Mucosa of descending colon (tissue), 3 donors: ENCODE results near the gene TEX29. TPM values are rescaled to one million over a fixed set of nuclear protein-coding genes. Genes with fewer than 3 reads are reported as not detected.

Experiments used
- ATAC-seq: fragments of 200-7000 bp; cut with Tn5 transposase; one replicate; pipeline ENCODE4 v1.9.1; 2020; ENCODE audit warnings: mild to moderate bottlenecking, moderate library complexity
- DNase-seq, 3 donors: peaks; one replicate each; pipeline ENCODE4 v3.0.0-alpha.2; 2020
- H3K36me3 ChIP-seq: fragments of 200-600 bp; one replicate; pipeline ENCODE4 v1.8.0; 2021; ENCODE audit warnings: low read depth, mild to moderate bottlenecking
- H3K4me1 ChIP-seq: fragments of 200-600 bp; one replicate; pipeline ENCODE4 v1.8.0; 2021; ENCODE audit warnings: low read depth, mild to moderate bottlenecking
- H3K4me3 ChIP-seq: fragments of 200-600 bp; one replicate; pipeline ENCODE4 v1.8.0; 2021; ENCODE audit warnings: mild to moderate bottlenecking
- H3K9me3 ChIP-seq: fragments of 200-600 bp; one replicate; pipeline ENCODE4 v1.8.0; 2021; ENCODE audit warnings: mild to moderate bottlenecking
- intact Hi-C, 2 donors: fragments of 100-400 bp; cut with DNase I in 1 of 2; cut with micrococcal nuclease in 1 of 2; formaldehyde crosslinking; loops; one replicate each; pipeline versions ENCODE4 v1.11.0 to v1.11.1; 2022; cut with DNase I, micrococcal nuclease
- long read RNA-seq, 2 donors: library from polyadenylated mRNA; unstranded; transcript quantifications; one replicate each; pipeline ENCODE4 v2.0.0, GENCODE V29; 2019 to 2021
- total RNA-seq, 3 donors: library from RNA; stranded (reverse); fragmentation: NEBNext Ultra II Directional in 2 of 3; extraction: Animal tissue kit (Norgen Biotek cat#: 25700) in 2 of 3; gene quantifications; one replicate each; pipeline versions ENCODE4 v1.2.1 to v1.2.4, GENCODE V29; 2021 to 2023
- TF ChIP-seq, protein P1 (sequence below): fragments of 200-600 bp; IDR thresholded peaks from one replicate; pipeline ENCODE4 v1.8.0; 2022; ENCODE audit warnings: antibody characterized with exemption, mild to moderate bottlenecking
- donor health status: DM: no; HTN: no; CAD: no; lungs with moderate emphysema.
- donor health status: DM: no; HTN: no; CAD: no.
- donor health status: DM: no; HTN: yes; CAD: no.

Gene TEX29
- total RNA-seq = under 1 TPM in 2 of 3 donors, not detected in 1; 0.55 to 0.63 TPM
- long read RNA-seq, donor 1 = 0 reads
- long read RNA-seq, donor 2 = 0 reads

DNA sequence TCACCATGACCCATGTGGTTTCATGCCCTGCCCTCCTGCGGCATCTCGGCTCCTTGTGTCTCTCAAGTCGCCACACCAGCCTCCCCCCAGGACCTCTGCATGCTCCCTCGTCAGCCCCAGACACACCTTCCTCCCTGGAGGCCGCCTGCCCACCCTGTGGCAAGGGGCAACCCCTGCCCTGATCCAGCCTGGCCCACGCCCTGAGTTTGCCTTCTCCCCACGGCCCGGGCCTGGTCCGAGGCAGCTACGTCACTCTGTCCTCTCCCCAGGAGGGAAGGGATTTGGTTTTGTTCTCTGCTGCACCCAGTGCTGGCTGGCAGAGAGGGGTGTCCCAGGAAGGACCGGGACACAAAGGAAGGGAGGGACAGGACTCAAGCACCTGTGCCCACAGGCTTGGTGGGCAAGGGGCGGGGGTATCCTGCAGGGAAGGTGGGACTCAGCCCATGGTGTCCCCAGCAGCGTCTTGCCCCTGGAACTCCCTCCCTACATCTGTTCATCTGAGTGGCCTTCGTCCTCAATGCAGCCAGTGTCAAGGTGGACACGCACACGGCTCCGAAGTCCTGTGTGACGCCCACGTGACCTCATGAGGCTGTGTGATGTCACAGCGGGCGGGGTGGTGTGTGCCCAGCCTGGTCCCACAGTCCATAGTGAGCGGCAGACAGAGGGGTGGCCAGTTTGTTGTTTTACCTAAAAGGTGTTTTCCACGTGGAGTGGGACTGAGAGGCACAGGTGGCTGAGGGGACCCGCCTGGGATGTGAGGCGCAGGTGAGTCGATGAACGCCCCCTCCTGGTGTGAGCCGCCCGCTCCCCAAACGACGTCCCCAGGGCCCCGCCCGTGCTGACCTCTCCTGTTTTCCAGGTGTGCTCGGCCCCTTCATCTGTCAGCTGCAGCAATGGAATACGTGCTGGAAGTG, at the start of gene TEX29:
TEX29 (plus strand) TSS at position 645 of the 914 bp plus-strand sequence; CDS start at position 894, 249 bp downstream.
- TF ChIP-seq, protein P1, sequence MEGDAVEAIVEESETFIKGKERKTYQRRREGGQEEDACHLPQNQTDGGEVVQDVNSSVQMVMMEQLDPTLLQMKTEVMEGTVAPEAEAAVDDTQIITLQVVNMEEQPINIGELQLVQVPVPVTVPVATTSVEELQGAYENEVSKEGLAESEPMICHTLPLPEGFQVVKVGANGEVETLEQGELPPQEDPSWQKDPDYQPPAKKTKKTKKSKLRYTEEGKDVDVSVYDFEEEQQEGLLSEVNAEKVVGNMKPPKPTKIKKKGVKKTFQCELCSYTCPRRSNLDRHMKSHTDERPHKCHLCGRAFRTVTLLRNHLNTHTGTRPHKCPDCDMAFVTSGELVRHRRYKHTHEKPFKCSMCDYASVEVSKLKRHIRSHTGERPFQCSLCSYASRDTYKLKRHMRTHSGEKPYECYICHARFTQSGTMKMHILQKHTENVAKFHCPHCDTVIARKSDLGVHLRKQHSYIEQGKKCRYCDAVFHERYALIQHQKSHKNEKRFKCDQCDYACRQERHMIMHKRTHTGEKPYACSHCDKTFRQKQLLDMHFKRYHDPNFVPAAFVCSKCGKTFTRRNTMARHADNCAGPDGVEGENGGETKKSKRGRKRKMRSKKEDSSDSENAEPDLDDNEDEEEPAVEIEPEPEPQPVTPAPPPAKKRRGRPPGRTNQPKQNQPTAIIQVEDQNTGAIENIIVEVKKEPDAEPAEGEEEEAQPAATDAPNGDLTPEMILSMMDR = no peak
- no peak within 1 kb of the TSS for H3K4me3 ChIP-seq

DNA sequence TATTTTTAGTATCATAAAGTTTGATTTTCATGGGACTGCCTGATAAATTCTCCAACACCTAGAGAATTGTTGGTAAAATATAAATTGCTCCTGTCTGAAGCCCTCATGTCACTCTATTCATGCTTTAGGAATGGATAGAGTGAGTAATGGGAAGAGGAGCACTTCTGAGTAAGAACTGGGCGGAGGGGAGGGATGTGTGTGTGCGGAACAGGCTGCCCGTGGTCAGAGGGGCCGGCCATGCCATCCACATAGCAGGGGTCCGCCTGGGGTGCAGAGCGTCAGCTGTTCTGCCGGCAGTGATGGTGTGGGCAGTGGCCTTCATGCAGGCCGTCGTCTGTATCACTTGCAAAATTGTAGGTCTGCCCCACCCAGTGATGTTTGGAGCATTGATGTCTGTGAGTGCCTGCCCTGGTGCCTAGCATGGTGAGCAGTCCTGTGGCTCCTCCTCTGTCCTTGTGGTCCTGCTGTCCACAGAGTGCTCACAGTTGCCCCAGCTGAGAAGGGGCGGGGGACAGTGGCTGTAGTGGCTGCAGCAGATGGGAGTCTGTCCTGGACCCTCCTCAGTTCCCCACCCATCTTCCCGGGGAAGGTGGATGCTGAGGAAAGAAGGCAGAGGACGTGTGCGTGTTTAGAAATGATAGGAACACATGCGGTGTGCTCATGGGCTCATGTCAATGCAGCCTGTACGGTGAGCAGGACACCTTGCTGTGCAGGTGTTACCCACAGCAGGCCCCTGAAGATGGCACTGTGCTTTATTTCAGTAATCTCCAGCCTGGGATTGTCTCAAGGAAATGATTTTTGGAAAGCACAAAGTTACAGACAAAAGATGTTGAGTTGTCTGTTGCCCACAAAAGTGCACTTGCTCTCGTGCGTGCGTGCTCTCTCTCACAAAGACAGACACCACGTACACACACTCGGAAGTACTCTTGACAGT, 49.4 kb upstream of the TEX29 start:
- intact Hi-C loops = no loop called here
- no peak overlapping the region for H3K4me3 ChIP-seq
- DNase-seq = no peak
- H3K9me3 ChIP-seq = no peaks in the 10 kb centered on the region
- H3K36me3 ChIP-seq = peaks cover 5% of the 10 kb centered on the region
- TF ChIP-seq, protein P1 = no peak
- H3K4me1 ChIP-seq = no peaks in the 10 kb centered on the region
- ATAC-seq = no peak

More for the DNA sequence above, at the start of gene TEX29:
- DNase-seq (no peak), ATAC-seq (no peak)
- Histone ChIP-seq H3K4me1 (no peaks in the 10 kb centered on the region), H3K9me3 (no peaks in the 10 kb centered on the region), H3K36me3 (no peaks in the 10 kb centered on the region)
- intact Hi-C loops = no loop called here

DNA sequence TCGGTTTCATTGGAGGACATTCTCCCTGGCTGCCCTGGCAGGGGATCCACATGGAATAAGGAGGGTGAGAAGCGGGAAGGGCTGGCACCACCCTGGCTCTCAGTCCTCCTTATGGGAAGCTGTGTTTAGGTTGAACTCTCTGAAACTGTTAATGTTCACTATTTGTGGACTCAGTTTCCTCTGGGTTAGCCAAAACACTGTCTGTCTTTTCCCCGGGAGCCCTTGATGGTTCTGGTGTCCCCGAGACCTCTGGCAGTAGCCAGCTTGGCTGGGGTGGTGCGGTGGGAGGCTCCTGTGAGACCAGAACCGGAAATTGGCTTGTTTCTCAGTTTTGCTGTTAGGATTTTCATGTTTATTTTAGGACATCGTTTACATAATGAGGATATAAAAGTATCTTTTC, 48.3 kb upstream of the TEX29 start:
- Histone ChIP-seq H3K9me3 (no peaks in the 10 kb centered on the region), H3K36me3 (peaks cover 5% of the 10 kb centered on the region), H3K4me1 (no peaks in the 10 kb centered on the region), H3K4me3 (no peak overlapping the region)
- ATAC-seq = no peak
- DNase-seq = no peak
- TF ChIP-seq, protein P1 = no peak
- intact Hi-C loops = no loop called here

DNA sequence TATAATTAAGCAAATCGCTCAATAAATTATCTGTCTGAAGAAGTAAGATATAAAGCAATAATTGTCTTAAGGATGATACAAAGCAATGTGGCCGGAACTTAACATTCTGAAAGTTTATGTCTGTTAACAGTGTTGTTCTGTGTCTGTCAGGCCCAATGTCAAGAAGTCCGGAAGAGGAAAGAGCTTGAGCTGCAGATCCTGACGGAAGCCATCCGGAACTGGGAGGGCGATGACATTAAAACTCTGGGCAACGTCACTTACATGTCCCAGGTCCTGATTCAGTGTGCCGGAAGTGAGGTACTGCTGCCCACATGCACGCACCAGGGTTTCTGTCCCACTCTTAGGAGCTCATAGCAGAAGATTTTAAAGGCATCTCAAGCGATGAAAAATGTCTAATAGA, 45.1 kb upstream of the TEX29 start:
- intact Hi-C loops = no loop called here
- DNase-seq (no peak), ATAC-seq (no peak)
- Histone ChIP-seq H3K4me1 (no peaks in the 10 kb centered on the region), H3K9me3 (no peaks in the 10 kb centered on the region), H3K36me3 (peaks cover 5% of the 10 kb centered on the region), H3K4me3 (no peak overlapping the region)
- TF ChIP-seq, protein P1 = no peak

DNA sequence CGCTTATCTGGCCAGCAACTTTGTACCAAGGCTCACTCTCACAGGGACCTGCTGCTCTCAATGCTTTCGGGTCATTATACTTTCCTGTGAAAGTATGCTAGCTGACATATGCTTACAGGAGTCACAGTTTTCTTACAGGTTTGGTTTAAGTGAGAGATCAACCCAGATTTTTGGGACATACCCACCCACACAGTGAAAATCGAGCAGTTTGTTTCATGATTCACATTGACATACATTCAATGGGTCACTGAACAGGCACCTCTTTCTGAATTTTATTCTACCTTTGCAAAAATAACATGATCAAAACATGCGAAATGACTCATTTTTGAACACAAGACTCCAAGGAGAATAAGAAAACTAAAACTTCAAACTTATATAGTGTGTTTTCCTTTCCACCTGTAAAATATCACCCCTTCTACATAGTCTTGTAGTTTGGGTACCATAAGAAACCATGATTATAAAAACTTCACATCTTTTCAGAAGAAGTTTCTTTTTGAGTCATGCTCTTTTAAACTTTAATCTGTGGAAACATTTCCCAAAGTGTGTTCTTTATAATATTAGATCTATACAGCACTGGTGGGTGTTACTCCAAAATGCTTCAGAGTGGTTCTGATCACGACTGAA, 44.3 kb upstream of the TEX29 start:
- H3K36me3 ChIP-seq = peaks cover 5% of the 10 kb centered on the region
- intact Hi-C loops = no loop called here
- TF ChIP-seq, protein P1 = no peak

More for the DNA sequence above, 44.3 kb upstream of the TEX29 start:
- ATAC-seq = no peak
- H3K4me3 ChIP-seq = no peak overlapping the region
- no peaks in the 10 kb centered on the region for H3K9me3 ChIP-seq
- no peak for DNase-seq
- H3K4me1 ChIP-seq = no peaks in the 10 kb centered on the region
